SK-N-SH treated with all-trans-retinoic acid at 6 μM for 48 hours (cell line): ENCODE measurements around the gene ROCK2.

Experiments
- BACH2 ChIP-seq: fragments of 250-450 bp; sonication (Bioruptor Pico); IDR thresholded peaks from 2 replicates; pipeline ENCODE4 v1.9.0; 2021; ENCODE audit warnings: mild to moderate bottlenecking, borderline replicate concordance
- CREB5 ChIP-seq: fragments of 250-450 bp; sonication (Bioruptor Pico); IDR thresholded peaks from 2 replicates; pipeline ENCODE4 v1.5.1; 2020; ENCODE audit warnings: low read depth, mild to moderate bottlenecking, moderate library complexity
- CSRNP3 ChIP-seq: fragments of 250-450 bp; sonication (Bioruptor Pico); IDR thresholded peaks from 2 replicates; pipeline ENCODE4 v1.5.1; 2021; ENCODE audit warnings: mild to moderate bottlenecking, moderate library complexity
- PATZ1 ChIP-seq: fragments of 250-450 bp; sonication (Bioruptor Pico); IDR thresholded peaks from 2 replicates; pipeline ENCODE4 v1.8.0; 2020; ENCODE audit warnings: mild to moderate bottlenecking, moderate library complexity, borderline replicate concordance
- PPARA ChIP-seq: fragments of 250-450 bp; sonication (Bioruptor Pico); IDR thresholded peaks from 2 replicates; pipeline ENCODE4 v1.5.0; 2020; ENCODE audit warnings: mild to moderate bottlenecking, borderline replicate concordance
- TCF4 ChIP-seq: fragments of 250-450 bp; sonication (Bioruptor Pico); IDR thresholded peaks from 2 replicates; pipeline ENCODE4 v1.8.0; 2021; ENCODE audit warnings: mild to moderate bottlenecking, moderate library complexity, borderline replicate concordance
- ZC3H10 ChIP-seq: fragments of 250-450 bp; sonication (Bioruptor Pico); IDR thresholded peaks from 2 replicates; pipeline ENCODE4 v1.5.1; 2021; ENCODE audit warnings: mild to moderate bottlenecking, moderate library complexity
- ZFP3 ChIP-seq: fragments of 250-450 bp; sonication (Bioruptor Pico); IDR thresholded peaks from 2 replicates; pipeline ENCODE4 v1.5.0; 2020; ENCODE audit warnings: mild to moderate bottlenecking, moderate library complexity
- ZFP30 ChIP-seq: fragments of 450-650 bp; formaldehyde crosslinking; IDR thresholded peaks from 2 replicates; pipeline ENCODE4 v1.5.0; 2022; ENCODE audit warnings: mild to moderate bottlenecking, moderate library complexity

GRCh38 chr2:11305958-11306357, 38.5 kb downstream of the ROCK2 start:
- TF ChIP-seq BACH2 (CRISPR knock-in tag) = no peak
- no peak for TF ChIP-seq CSRNP3 (CRISPR knock-in tag)
- no peak for TF ChIP-seq PPARA (CRISPR knock-in tag)
- no peak for TF ChIP-seq TCF4
- TF ChIP-seq PATZ1 (CRISPR knock-in tag) = no peak
- no peak for TF ChIP-seq ZFP3 (CRISPR knock-in tag)
- TF ChIP-seq CREB5 (CRISPR knock-in tag) = no peak
- TF ChIP-seq ZFP30 = no peak
- no peak for TF ChIP-seq ZC3H10 (CRISPR knock-in tag)
